GM12878 (cell line): ENCODE results near the gene SGCD. TPM values are rescaled to one million over a fixed set of nuclear protein-coding genes. Genes with fewer than 3 reads are reported as not detected.

Source experiments
- ATAC-seq: fragments of 200-7000 bp; cut with Tn5 transposase; 3 replicates; pipeline ENCODE4 v1.9.1; 2020; ENCODE audit warnings: mild to moderate bottlenecking, moderate library complexity
- BruUV-seq: library from RNA; stranded (reverse); fragments of 400-500 nt; replicated peaks from 2 replicates; lab custom pipeline; 2021; lab: Mats Ljungman, UMichigan
- CTCF ChIA-PET: fragments of 300-600 bp; sonication (Branson Sonifier 250); formaldehyde crosslinking; extraction: SDS; loops from one replicate; lab custom pipeline; 2021; ENCODE audit warnings: inconsistent platforms; lab: Yijun Ruan, JAX
- POLR2A ChIA-PET: fragments of 350-600 bp; formaldehyde crosslinking; extraction: SDS; loops from one replicate; lab custom pipeline; 2021; ENCODE audit warnings: inconsistent platforms; lab: Charles Lee
- RAD21 ChIA-PET: fragments of 300-600 bp; sonication (Branson Sonifier 250); formaldehyde crosslinking; loops from one replicate; lab custom pipeline; 2023; ENCODE audit warnings: antibody characterized with exemption; ENCODE audit not compliant: unreplicated experiment; lab: Charles Lee
- SMC1A ChIA-PET: fragments of 300-600 bp; sonication (Branson Sonifier 250); formaldehyde crosslinking; loops from one replicate; lab custom pipeline; 2023; ENCODE audit not compliant: unreplicated experiment, uncharacterized antibody; lab: Charles Lee
- DNase-seq: peaks from one replicate; pipeline ENCODE4 v3.0.0-alpha.2; 2011; ENCODE audit warnings: low read depth, low spot score
- FAIRE-seq: peaks from 3 replicates; lab custom pipeline; 2011; peaks lifted over from hg19 to GRCh38; lab: Jason Lieb, UNC
- H2AFZ ChIP-seq: 2 replicates; pipeline ENCODE4 v1.6.0; 2011; ENCODE audit warnings: low read depth, low read length, control low read depth; ENCODE audit not compliant: control insufficient read depth
- H3K27ac ChIP-seq: 2 replicates; pipeline ENCODE4 v1.5.1; 2011; ENCODE audit warnings: control low read depth; ENCODE audit not compliant: control insufficient read depth, insufficient read depth
- H3K27me3 ChIP-seq, 2 experiments: replicated peaks in 1 of 2; 2 replicates each; pipeline versions ENCODE4 v1.6.0 to v1.6.1; 2011; ENCODE audit warnings: low read length in 1 of 2; ENCODE audit not compliant: control insufficient read depth in 2 of 2, insufficient read depth in 2 of 2
- H3K36me3 ChIP-seq, 2 experiments: 2 replicates each; pipeline ENCODE4 v1.5.1; 2011; ENCODE audit warnings: low read length in 1 of 2; ENCODE audit not compliant: control insufficient read depth in 2 of 2, insufficient read depth in 2 of 2
- H3K4me1 ChIP-seq: 2 replicates; pipeline ENCODE4 v1.6.1; 2011; ENCODE audit warnings: mild to moderate bottlenecking, low read length, moderate library complexity, mixed read lengths; ENCODE audit not compliant: control insufficient read depth, insufficient read depth
- H3K4me2 ChIP-seq: 2 replicates; pipeline ENCODE4 v1.6.0; 2011; ENCODE audit warnings: control low read depth; ENCODE audit not compliant: control insufficient read depth, insufficient read depth
- H3K4me3 ChIP-seq: fragments of 200-600 bp; sonication (generic); 2 replicates; pipeline ENCODE4 v1.5.1; 2016
- H3K79me2 ChIP-seq: 2 replicates; pipeline ENCODE4 v1.6.0; 2011; ENCODE audit warnings: low read length; ENCODE audit not compliant: control insufficient read depth, insufficient read depth
- H3K9ac ChIP-seq: 2 replicates; pipeline ENCODE4 v1.8.0; 2011; ENCODE audit warnings: low read length, control low read depth, mixed read lengths; ENCODE audit not compliant: control insufficient read depth, insufficient read depth
- H3K9me3 ChIP-seq: replicated peaks from 3 replicates; pipeline ENCODE4 v1.5.1; 2011; ENCODE audit warnings: mild to moderate bottlenecking, low read length; ENCODE audit not compliant: control insufficient read depth, insufficient read depth
- H4K20me1 ChIP-seq: 2 replicates; pipeline ENCODE4 v1.6.0; 2011; ENCODE audit not compliant: control insufficient read depth, insufficient read depth
- ASH2L ChIP-seq: fragments of 300-600, 200-600 bp; sonication (generic); IDR thresholded peaks from 2 replicates; pipeline ENCODE4 v1.6.1; 2017; ENCODE audit warnings: low read depth, mild to moderate bottlenecking, borderline replicate concordance
- ATF2 ChIP-seq: IDR thresholded peaks from 2 replicates; pipeline ENCODE4 v1.6.1; 2012; ENCODE audit warnings: low read length, inconsistent platforms
- BMI1 ChIP-seq: fragments of 450-650 bp; IDR thresholded peaks from 2 replicates; pipeline ENCODE4 v1.6.1; 2016; ENCODE audit warnings: mild to moderate bottlenecking, moderate library complexity, borderline replicate concordance
- CEBPZ ChIP-seq: fragments of 150-350 bp; IDR thresholded peaks from 2 replicates; pipeline ENCODE4 v1.6.1; 2016; ENCODE audit warnings: low read depth, low read length
- CREM ChIP-seq: IDR thresholded peaks from 2 replicates; pipeline ENCODE4 v1.6.1; 2014; ENCODE audit warnings: antibody characterized with exemption, low read depth
- EP300 ChIP-seq, 2 experiments: fragments of 150-350 bp in 1 of 2; IDR thresholded peaks; 2 replicates each; pipeline ENCODE4 v1.6.1; 2011 to 2012; ENCODE audit warnings: low read depth in 2 of 2, low read length in 2 of 2, borderline replicate concordance in 1 of 2, improper control_type of control experiment in 1 of 2, inconsistent platforms in 1 of 2; ENCODE audit not compliant: control insufficient read depth in 1 of 2
- FOXM1 ChIP-seq: IDR thresholded peaks from 2 replicates; pipeline ENCODE4 v1.6.1; 2012; ENCODE audit warnings: low read depth, mild to moderate bottlenecking, inconsistent platforms, low read length, moderate library complexity
- GABPA ChIP-seq: IDR thresholded peaks from 2 replicates; pipeline ENCODE4 v1.6.1; 2014; ENCODE audit warnings: antibody characterized with exemption, low read depth, mild to moderate bottlenecking, inconsistent platforms
- JUNB ChIP-seq: IDR thresholded peaks from 2 replicates; pipeline ENCODE4 v1.6.1; 2016; ENCODE audit warnings: antibody characterized with exemption, mild to moderate bottlenecking
- MEF2A ChIP-seq: IDR thresholded peaks from 2 replicates; pipeline ENCODE4 v1.6.1; 2011; ENCODE audit warnings: low read depth, mild to moderate bottlenecking, low read length, moderate library complexity; ENCODE audit not compliant: insufficient read depth
- NFIC ChIP-seq: IDR thresholded peaks from 2 replicates; pipeline ENCODE4 v1.6.1; 2012; ENCODE audit warnings: low read depth, mild to moderate bottlenecking, inconsistent platforms, low read length, moderate library complexity
- RUNX3 ChIP-seq: IDR thresholded peaks from 2 replicates; pipeline ENCODE4 v1.6.1; 2012; ENCODE audit warnings: low read length, inconsistent platforms
- in situ Hi-C: fragments of 300-500 bp; cut with MboI; formaldehyde crosslinking; loops from 9 replicates; pipeline ENCODE4 v1.14.3; 2018; ENCODE audit warnings: mixed read lengths
- intact Hi-C: fragments of 100-400 bp; cut with micrococcal nuclease; formaldehyde crosslinking; loops from one replicate; pipeline ENCODE4 v1.14.2; 2022; ENCODE audit not compliant: unreplicated experiment
- polyA plus RNA-seq, 11 experiments: library from polyadenylated mRNA; depleted of rRNA in 4 of 11; unstranded in 6 of 11; stranded (reverse) in 5 of 11; fragments of >200 nt; fragmentation: Nextera tagmentation in 4 of 11; fragmentation: Illumina TruSeq in 1 of 11; extraction: Ambion mirVana in 4 of 11; extraction: Trizol in 1 of 11; gene quantifications; 1 replicate in 1 of 11; 2 replicates in 10 of 11; pipeline versions ENCODE4 v1.2.1 to v1.2.3, GENCODE V29; 2011 to 2016; ENCODE audit warnings: inconsistent platforms in 2 of 11, missing spikeins in 2 of 11, low read depth in 1 of 11
- total RNA-seq, 4 experiments: library from RNA; depleted of rRNA in 3 of 4; stranded (reverse); fragments of >200 nt in 3 of 4; fragmentation: Illumina TruSeq in 1 of 4; extraction: Trizol in 1 of 4; gene quantifications; 2 replicates each; pipeline versions ENCODE4 v1.2.1 to v1.2.3, GENCODE V29; 2013 to 2021

SGCD gene
- total and polyA plus RNA-seq, 10 of the 15 experiments (the other 5 are each of a cell fraction or from before 2014, with no cell fraction given) = 0.06 TPM; not detected in 9

- Histone ChIP-seq H3K9ac (no peak overlapping the region), H3K4me1 (peaks cover 21% of the 10 kb centered on the region), H3K27me3 (no peaks in the 10 kb centered on the region), H3K4me3 (no peak overlapping the region), H2AFZ (no peak overlapping the region), H3K27ac (no peak overlapping the region)
- peak; percentile 56 for ATAC-seq
- ChIA-PET SMC1A (interaction anchor here (0.9 to 1.8 kb wide), 3 partner anchors 22 to 235 kb away, joined by 3 to 5 read pairs (median 3); no protein-coding TSS in a partner anchor), POLR2A (no interaction called here)
- FAIRE-seq = no peak
- TF ChIP-seq CEBPZ (no peak), JUNB (peak; percentile 82), ATF2 (peak; percentile 69), CREM (peak; percentile 37; the same call in 1 of the 2 replicates), NFIC (peak; percentile 70), EP300 (IDR thresholded peaks at IDR 0.05; ENCODE audit: borderline replicate concordance in 1 of 2, control insufficient read depth in 1 of 2, low read depth in 2 of 2, low read length in 2 of 2) (0 out of 4 replicates have a peak, but pooled peaks have one; percentile 23 to 28), ASH2L (no peak), MEF2A (peak; percentile 87), BMI1 (no peak), GABPA (0 out of 2 replicates have a peak, but pooled peaks have one; percentile 33), FOXM1 (peak; percentile 67; the same call in 1 of the 2 replicates), RUNX3 (peak; percentile 55; the same call in 1 of the 2 replicates)
- TF ChIP-seq, all 136 proteins: peak for 9
- H3K36me3 ChIP-seq = no peaks in the 10 kb centered on the region
- in situ Hi-C loops = no loop called here
- no peaks in the 10 kb centered on the region for H3K79me2 ChIP-seq
- DNase-seq = no peak
- no peaks in the 10 kb centered on the region for H4K20me1 ChIP-seq
- 0 out of 2 replicates have a peak overlapping the region, but pooled peaks have one; percentile 1 for H3K4me2 ChIP-seq
- intact Hi-C loops = loop anchor here (1.0 kb wide), 1 partner anchor 26 kb away; no protein-coding TSS in a partner anchor
- CTCF ChIA-PET = interaction anchor here (1.1 kb wide), 1 partner anchor 48 kb away, joined by 3 read pairs; no protein-coding TSS in a partner anchor
- no TSS peak for BruUV-seq
- RAD21 ChIA-PET = interaction anchor here (0.8 kb wide), 1 partner anchor 26 kb away, joined by 3 read pairs; no protein-coding TSS in a partner anchor
- no peaks in the 10 kb centered on the region for H3K9me3 ChIP-seq
These were observed 49.8 kb downstream of the SGCD start for GRCh38 chr5:156376751-156377150.
